Tibial nerve (tissue), 4 donors: ENCODE measurements around the gene RBBP9. TPM values are rescaled to one million over a fixed set of nuclear protein-coding genes. Genes with fewer than 3 reads are reported as not detected.

ENCODE experiments used
- DNase-seq, 2 donors: peaks; one replicate each; pipeline ENCODE4 v3.0.0-alpha.2; 2019; ENCODE audit warnings: low spot score in 2 of 2
- H3K27ac ChIP-seq, 4 donors: fragments of 200-600 bp; sonication (generic) in 3 of 4; one replicate each; pipeline ENCODE4 v1.5.1; 2017 to 2019; ENCODE audit warnings: mild to moderate bottlenecking in 1 of 4
- H3K27me3 ChIP-seq, 2 donors: fragments of 200-600 bp; sonication (generic) in 1 of 2; one replicate each; pipeline versions ENCODE4 v1.5.1 to v1.6.0; 2017 to 2019
- H3K36me3 ChIP-seq, 3 donors: fragments of 200-600 bp; sonication (generic); one replicate each; pipeline ENCODE4 v1.5.1; 2018 to 2019
- H3K4me1 ChIP-seq, 4 donors: fragments of 200-600 bp; sonication (generic) in 3 of 4; one replicate each; pipeline ENCODE4 v1.5.1; 2017 to 2019
- H3K4me3 ChIP-seq, 4 donors: fragments of 200-600 bp; sonication (generic) in 3 of 4; one replicate each; pipeline ENCODE4 v1.5.1; 2017 to 2019; ENCODE audit warnings: mild to moderate bottlenecking in 1 of 4, moderate library complexity in 1 of 4
- H3K9me3 ChIP-seq, 4 donors: fragments of 200-600 bp; sonication (generic) in 3 of 4; one replicate each; pipeline ENCODE4 v1.5.1; 2017 to 2019
- CTCF ChIP-seq, 5 experiments: fragments of 200-600 bp in 3 of 5; fragments of 450-650 bp in 2 of 5; sonication (generic) in 3 of 5; IDR thresholded peaks; one replicate each; pipeline ENCODE4 v1.5.1; 2016 to 2019; ENCODE audit warnings: antibody characterized with exemption in 5 of 5, mild to moderate bottlenecking in 3 of 5, moderate library complexity in 2 of 5
- EP300 ChIP-seq, 2 donors: sonication (generic); formaldehyde crosslinking; IDR thresholded peaks; one replicate each; pipeline ENCODE4 v1.6.1; 2017; ENCODE audit warnings: antibody characterized with exemption in 2 of 2, mild to moderate bottlenecking in 1 of 2
- POLR2A ChIP-seq, 2 donors: fragments of 450-650 bp; IDR thresholded peaks; one replicate each; pipeline ENCODE4 v1.6.1; 2017; ENCODE audit warnings: antibody characterized with exemption in 2 of 2, mild to moderate bottlenecking in 2 of 2, moderate library complexity in 2 of 2
- WGBS, 2 donors: methylation state at CpG; one replicate each; pipeline ENCODE4 v1.1.5; 2018; 5-methylcytosine and 5-hydroxymethylcytosine counted together
- total RNA-seq, 4 donors: library from RNA; depleted of rRNA; stranded (reverse); fragments of >200 nt; gene quantifications; one replicate each; pipeline ENCODE4 v1.1.0, GENCODE V29; 2016

Gene RBBP9
- 10 to 100 TPM in 3 of 4 donors, 1 to 10 TPM in 1; 7.6 to 17.0 (median 12.2) TPM for total RNA-seq

DNA sequence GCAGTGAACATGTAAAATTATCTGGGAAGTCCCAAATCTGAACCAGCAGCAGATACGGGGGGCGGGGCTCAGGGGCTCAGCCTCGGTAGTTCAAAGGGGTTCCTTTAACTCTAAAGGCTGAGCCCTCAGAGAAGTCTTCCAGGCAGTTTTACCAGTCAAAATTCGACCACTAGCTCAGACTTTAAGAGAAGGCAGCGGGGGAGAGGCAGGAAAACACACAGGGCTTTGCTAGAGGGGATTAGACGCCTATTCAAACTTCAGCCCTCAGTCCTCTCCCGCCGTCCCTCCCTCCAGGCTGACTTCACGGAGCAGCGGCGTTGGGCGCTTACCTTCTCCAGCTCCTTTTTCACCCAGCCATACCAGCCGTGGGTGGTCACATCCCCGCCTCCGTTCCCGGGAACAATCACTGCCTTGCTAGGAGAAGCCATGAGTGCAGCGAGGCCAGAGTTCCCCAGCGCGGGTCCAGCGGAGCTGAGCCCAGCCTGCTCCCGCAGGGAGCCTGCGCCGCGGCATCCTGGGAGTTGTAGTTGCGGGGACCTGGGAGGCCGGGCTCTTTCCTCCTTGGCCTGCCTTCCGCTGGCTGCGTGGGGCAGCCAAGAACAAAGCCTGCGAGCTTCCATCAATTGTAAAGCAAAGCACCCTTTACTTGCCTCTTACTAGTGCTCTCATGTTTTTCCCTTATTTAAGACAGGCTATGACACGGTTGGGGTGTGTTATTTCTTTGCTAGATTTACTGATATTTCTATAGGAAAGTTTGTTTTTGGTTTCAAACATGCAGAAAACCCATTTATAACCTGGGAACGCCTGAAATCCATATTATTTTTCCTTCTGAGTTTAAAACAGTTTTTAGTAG, at the start of gene RBBP9:
Gene RBBP9, minus strand, starts transcription at position 486 of the 853 bp plus-strand sequence. Its CDS starts 58 bp downstream, at position 428.
- TF ChIP-seq POLR2A (IDR thresholded peaks at IDR 0.05), result peak in 1 of 2 donors; percentile 33
- no peak for TF ChIP-seq CTCF (IDR thresholded peaks at IDR 0.05)
- TF ChIP-seq EP300 (IDR thresholded peaks at IDR 0.05), result peak in 1 of 2 donors; percentile 65
- Histone ChIP-seq H3K27me3 (no peaks in the 10 kb centered on the region), H3K27ac (peak within 1 kb of the TSS; percentile 46 to 87 (median 74)), H3K9me3 (no peaks in the 10 kb centered on the region), H3K36me3 (peaks cover 0 to 14% (median 0%) of the 10 kb centered on the region in 3 donors), H3K4me1 (peaks cover 0 to 19% (median 5%) of the 10 kb centered on the region in 4 donors), H3K4me3 (peak within 1 kb of the TSS; percentile 57 to 83 (median 76))
- DNase-seq, result peak; percentile 58 to 63
- WGBS, 2 donors, result 3% methylated on average over 28 to 31 of the region's 31 CpGs

- Histone ChIP-seq H3K36me3 (peaks cover 0 to 97% (median 0%) of the 10 kb centered on the region in 3 donors), H3K4me1 (no peaks in the 10 kb centered on the region), H3K4me3 (no peak overlapping the region), H3K9me3 (no peaks in the 10 kb centered on the region), H3K27me3 (no peaks in the 10 kb centered on the region), H3K27ac (no peak overlapping the region)
- no peak for DNase-seq
- 93 to 96% methylated on average over 1 of the region's 1 CpG for WGBS, 2 donors
- TF ChIP-seq CTCF (IDR thresholded peaks at IDR 0.05) (no peak), EP300 (IDR thresholded peaks at IDR 0.05) (no peak), POLR2A (IDR thresholded peaks at IDR 0.05) (no peak)
Measured at GRCh38 chr20:18545566-18545965, 48.5 kb upstream of the RBBP9 start.

GRCh38 chr20:18543932-18544331, 46.9 kb upstream of the RBBP9 start:
- Histone ChIP-seq H3K27me3 (no peaks in the 10 kb centered on the region), H3K36me3 (peaks cover 0 to 96% (median 0%) of the 10 kb centered on the region in 3 donors), H3K4me1 (no peaks in the 10 kb centered on the region), H3K9me3 (no peaks in the 10 kb centered on the region), H3K27ac (no peak overlapping the region), H3K4me3 (no peak overlapping the region)
- TF ChIP-seq CTCF (IDR thresholded peaks at IDR 0.05) (no peak), POLR2A (IDR thresholded peaks at IDR 0.05) (no peak), EP300 (IDR thresholded peaks at IDR 0.05) (no peak)
- no peak for DNase-seq
- WGBS, 2 donors, result 84 to 89% methylated on average over 7 of the region's 7 CpGs

DNA sequence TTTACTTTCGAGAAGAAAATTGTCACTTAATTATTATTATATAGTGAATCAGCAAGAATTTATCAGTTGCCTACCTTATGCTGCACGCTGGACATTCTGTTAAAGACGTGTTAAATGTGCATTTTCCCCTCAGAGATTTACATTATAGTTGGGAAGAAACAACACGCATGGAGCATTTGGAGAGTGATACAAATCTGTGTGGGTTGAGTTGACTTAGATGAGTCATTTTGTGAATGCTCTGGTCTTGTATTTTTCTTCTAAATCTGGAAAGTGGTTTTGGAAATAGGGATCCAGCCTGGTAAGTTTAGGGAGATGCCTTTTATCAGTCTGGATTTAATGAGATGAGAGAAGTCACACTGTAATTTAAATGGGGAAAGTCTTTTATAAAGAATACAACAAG, 46.2 kb upstream of the RBBP9 start:
- TF ChIP-seq EP300 (IDR thresholded peaks at IDR 0.05), result no peak
- TF ChIP-seq CTCF (IDR thresholded peaks at IDR 0.05), result no peak
- no peak for TF ChIP-seq POLR2A (IDR thresholded peaks at IDR 0.05)
- Histone ChIP-seq H3K4me1 (no peaks in the 10 kb centered on the region), H3K27me3 (no peaks in the 10 kb centered on the region), H3K27ac (no peak overlapping the region), H3K36me3 (peaks cover 0 to 95% (median 0%) of the 10 kb centered on the region in 3 donors), H3K9me3 (no peaks in the 10 kb centered on the region), H3K4me3 (no peak overlapping the region)
- 91 to 92% methylated on average over 4 of the region's 4 CpGs for WGBS, 2 donors
- no peak for DNase-seq

- no peak overlapping the region for H3K27ac ChIP-seq
- no peaks in the 10 kb centered on the region for H3K27me3 ChIP-seq
- no peak for TF ChIP-seq EP300 (IDR thresholded peaks at IDR 0.05)
- no peak for TF ChIP-seq CTCF (IDR thresholded peaks at IDR 0.05)
- no peak for TF ChIP-seq POLR2A (IDR thresholded peaks at IDR 0.05)
- 81 to 87% methylated on average over 5 of the region's 5 CpGs for WGBS, 2 donors
- H3K4me1 ChIP-seq, result no peaks in the 10 kb centered on the region
- H3K36me3 ChIP-seq, result peaks cover 0 to 97% (median 0%) of the 10 kb centered on the region in 3 donors
- H3K9me3 ChIP-seq, result no peaks in the 10 kb centered on the region
- DNase-seq, result no peak
- no peak overlapping the region for H3K4me3 ChIP-seq
Measured at GRCh38 chr20:18541741-18542140, 44.7 kb upstream of the RBBP9 start.
